ENCODE data around the gene CRELD1. TPM values are rescaled to one million over a fixed set of nuclear protein-coding genes. Genes with fewer than 3 reads are reported as not detected.

CRELD1 gene
- polyA plus RNA-seq, 3 donors = 16.1 to 23.4 (median 19.2) TPM

DNA sequence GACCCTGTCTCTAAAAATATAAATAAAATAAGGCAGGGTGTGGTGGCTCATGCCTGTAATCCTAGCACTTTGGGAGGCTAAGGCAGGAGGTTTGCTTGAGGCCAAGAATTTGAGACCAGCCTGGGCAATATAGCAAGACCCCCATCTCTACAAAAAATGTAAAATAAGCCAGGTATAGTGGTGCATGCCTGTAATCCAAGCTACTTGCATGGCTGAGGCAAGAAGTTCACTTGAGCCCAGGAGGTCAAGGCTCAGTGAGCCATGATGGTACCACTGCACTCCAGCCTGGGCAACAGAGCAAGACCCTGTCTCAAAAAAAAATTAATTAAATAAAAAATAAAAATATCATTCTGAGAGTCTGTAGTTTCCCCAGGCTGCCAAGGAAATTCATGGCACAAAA is 47.3 kb upstream of the CRELD1 start:
- Mint-ChIP-seq H3K27me3 (ENCODE audit: low read depth in 3 of 3) (peaks cover 2% of the 10 kb centered on the region in 3 donors), H3K4me3 (no peak overlapping the region), H3K27ac (no peak overlapping the region), H3K9me3 (peaks cover 0 to 2% (median 0%) of the 10 kb centered on the region in 7 donors), H3K36me3 (no peaks in the 10 kb centered on the region), H3K4me1 (peaks cover 10% of the 10 kb centered on the region)
- TF ChIP-seq, protein P1, sequence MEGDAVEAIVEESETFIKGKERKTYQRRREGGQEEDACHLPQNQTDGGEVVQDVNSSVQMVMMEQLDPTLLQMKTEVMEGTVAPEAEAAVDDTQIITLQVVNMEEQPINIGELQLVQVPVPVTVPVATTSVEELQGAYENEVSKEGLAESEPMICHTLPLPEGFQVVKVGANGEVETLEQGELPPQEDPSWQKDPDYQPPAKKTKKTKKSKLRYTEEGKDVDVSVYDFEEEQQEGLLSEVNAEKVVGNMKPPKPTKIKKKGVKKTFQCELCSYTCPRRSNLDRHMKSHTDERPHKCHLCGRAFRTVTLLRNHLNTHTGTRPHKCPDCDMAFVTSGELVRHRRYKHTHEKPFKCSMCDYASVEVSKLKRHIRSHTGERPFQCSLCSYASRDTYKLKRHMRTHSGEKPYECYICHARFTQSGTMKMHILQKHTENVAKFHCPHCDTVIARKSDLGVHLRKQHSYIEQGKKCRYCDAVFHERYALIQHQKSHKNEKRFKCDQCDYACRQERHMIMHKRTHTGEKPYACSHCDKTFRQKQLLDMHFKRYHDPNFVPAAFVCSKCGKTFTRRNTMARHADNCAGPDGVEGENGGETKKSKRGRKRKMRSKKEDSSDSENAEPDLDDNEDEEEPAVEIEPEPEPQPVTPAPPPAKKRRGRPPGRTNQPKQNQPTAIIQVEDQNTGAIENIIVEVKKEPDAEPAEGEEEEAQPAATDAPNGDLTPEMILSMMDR (IDR thresholded peaks at IDR 0.05) = no peak
- Histone ChIP-seq H3K4me2 (replicated peaks; ENCODE audit: extremely low read depth, low read length, poor library complexity, severe bottlenecking) (no peak overlapping the region), H3K9ac (ENCODE audit: insufficient read depth, low read length, poor library complexity, severe bottlenecking) (no peak overlapping the region), H3K27ac (ENCODE audit: low read depth in 1 of 2, low read length in 2 of 2) (no peak overlapping the region), H3K27me3 (ENCODE audit: control insufficient read depth in 2 of 2, insufficient read depth in 2 of 2, low read length in 2 of 2) (no peaks in the 10 kb centered on the region), H3K4me1 (ENCODE audit: control insufficient read depth in 1 of 2, insufficient read depth in 2 of 2, low read length in 2 of 2) (peaks cover 8 to 11% of the 10 kb centered on the region in 2 donors), H3K9me3 (replicated peaks in 1 of 2; ENCODE audit: control insufficient read depth in 1 of 2, insufficient read depth in 1 of 2, low read length in 2 of 2) (no peaks in the 10 kb centered on the region), H3K4me3 (replicated peaks in 1 of 3; ENCODE audit: low read depth in 2 of 3, low read length in 3 of 3) (no peak overlapping the region), H3K79me2 (ENCODE audit: insufficient read depth, low read length) (peaks cover 10% of the 10 kb centered on the region), H4K20me1 (ENCODE audit: insufficient read depth, low read length) (no peaks in the 10 kb centered on the region), H3K36me3 (replicated peaks in 1 of 2; ENCODE audit: control insufficient read depth in 1 of 2, insufficient read depth in 2 of 2, low read length in 2 of 2) (no peaks in the 10 kb centered on the region), H2AFZ (ENCODE audit: insufficient read depth, low read depth, low read length, poor library complexity, severe bottlenecking) (no peak overlapping the region)
- intact Hi-C loops (cut with micrococcal nuclease) = no loop called here
- no peak for DNase-seq

DNA sequence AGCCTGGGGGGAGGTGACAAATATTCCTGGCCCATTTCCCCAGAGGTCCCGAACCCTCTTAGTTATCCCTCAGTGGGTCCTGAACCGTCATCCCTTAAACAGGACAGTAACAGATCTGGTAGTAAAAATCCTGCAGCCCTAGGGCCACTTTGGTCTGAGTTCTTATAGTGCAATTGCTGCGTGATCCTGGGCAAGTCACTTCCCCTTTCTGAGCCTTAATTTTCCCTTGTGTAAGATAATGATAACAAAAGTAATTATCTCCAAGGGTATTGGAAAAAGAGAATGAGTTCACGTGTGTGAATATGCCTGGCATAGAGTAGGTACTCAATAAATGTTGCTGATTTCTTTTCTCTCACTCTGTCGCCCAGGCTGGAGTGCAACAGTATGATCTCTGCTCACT is 46.2 kb upstream of the CRELD1 start:
- Mint-ChIP-seq H3K9me3 (peaks cover 0 to 2% (median 0%) of the 10 kb centered on the region in 7 donors), H3K4me3 (no peak overlapping the region), H3K27me3 (ENCODE audit: low read depth in 3 of 3) (peaks cover 2% of the 10 kb centered on the region in 3 donors), H3K4me1 (peaks cover 15% of the 10 kb centered on the region), H3K36me3 (peaks cover 3 to 4% of the 10 kb centered on the region in 2 donors), H3K27ac (peak overlapping the region in 1 of 7 donors; percentile 18)
- H3K27ac ChIP-seq (ENCODE audit: low read depth in 1 of 2, low read length in 2 of 2) = no peak overlapping the region
- intact Hi-C loops (cut with micrococcal nuclease) = no loop called here
- H3K27me3 ChIP-seq (ENCODE audit: control insufficient read depth in 2 of 2, insufficient read depth in 2 of 2, low read length in 2 of 2) = no peaks in the 10 kb centered on the region
- H2AFZ ChIP-seq (ENCODE audit: insufficient read depth, low read depth, low read length, poor library complexity, severe bottlenecking) = peak overlapping the region; percentile 11
- no peak overlapping the region for H3K9ac ChIP-seq (ENCODE audit: insufficient read depth, low read length, poor library complexity, severe bottlenecking)
- peaks cover 21% of the 10 kb centered on the region for H3K79me2 ChIP-seq (ENCODE audit: insufficient read depth, low read length)
- no peak for DNase-seq
- H3K36me3 ChIP-seq (replicated peaks in 1 of 2; ENCODE audit: control insufficient read depth in 1 of 2, insufficient read depth in 2 of 2, low read length in 2 of 2) = peaks cover 0 to 3% of the 10 kb centered on the region in 2 donors
- TF ChIP-seq, protein P1 (IDR thresholded peaks at IDR 0.05) = no peak
- WGBS (ENCODE audit: insufficient coverage) = 93% methylated on average over 2 of the region's 5 CpGs
- no peak overlapping the region for H3K4me2 ChIP-seq (replicated peaks; ENCODE audit: extremely low read depth, low read length, poor library complexity, severe bottlenecking)
- H3K9me3 ChIP-seq (replicated peaks in 1 of 2; ENCODE audit: control insufficient read depth in 1 of 2, insufficient read depth in 1 of 2, low read length in 2 of 2) = no peaks in the 10 kb centered on the region
- H3K4me3 ChIP-seq (replicated peaks in 1 of 3; ENCODE audit: low read depth in 2 of 3, low read length in 3 of 3) = no peak overlapping the region
- no peaks in the 10 kb centered on the region for H4K20me1 ChIP-seq (ENCODE audit: insufficient read depth, low read length)
- H3K4me1 ChIP-seq (ENCODE audit: control insufficient read depth in 1 of 2, insufficient read depth in 2 of 2, low read length in 2 of 2) = peaks cover 12 to 16% of the 10 kb centered on the region in 2 donors
